WTC11 (cell line): ENCODE results near the gene PLCL2. TPM values are rescaled to one million over a fixed set of nuclear protein-coding genes. Genes with fewer than 3 reads are reported as not detected.
A peak's percentile ranks its signal among the peaks of the same experiment; 100 is the strongest.

ENCODE experiments used
- ATAC-seq: fragments of 200-7000 bp; cut with Tn5 transposase; 2 replicates; pipeline ENCODE4 v1.10.0; 2021; ENCODE audit warnings: mild to moderate bottlenecking, moderate library complexity
- CTCF ChIA-PET: fragments of 300-600 bp; sonication (Branson Sonifier 250); formaldehyde crosslinking; loops from one replicate; lab custom pipeline; 2021; ENCODE audit warnings: antibody characterized with exemption; lab: Charles Lee
- POLR2A ChIA-PET: fragments of 350-600 bp; sonication (Branson Sonifier 250); formaldehyde crosslinking; loops from one replicate; lab custom pipeline; 2021; ENCODE audit warnings: antibody characterized with exemption; lab: Charles Lee
- DNase-seq: peaks from one replicate; pipeline ENCODE4 v3.0.0; 2021; ENCODE audit warnings: low spot score
- H3K27ac Mint-ChIP-seq: 2 replicates; pipeline ENCODE4 v1.8.0; 2021; ENCODE audit warnings: mixed read lengths
- H3K27me3 Mint-ChIP-seq: 2 replicates; pipeline ENCODE4 v1.8.0; 2021; ENCODE audit warnings: low read depth, mild to moderate bottlenecking, moderate library complexity, mixed read lengths
- H3K36me3 Mint-ChIP-seq: 2 replicates; pipeline ENCODE4 v1.8.0; 2021; ENCODE audit warnings: mixed read lengths
- H3K4me1 Mint-ChIP-seq: 2 replicates; pipeline ENCODE4 v1.8.0; 2022; ENCODE audit warnings: mixed read lengths
- H3K4me3 Mint-ChIP-seq: 2 replicates; pipeline ENCODE4 v1.8.0; 2021; ENCODE audit warnings: mild to moderate bottlenecking, moderate library complexity, mixed read lengths
- H3K9me3 Mint-ChIP-seq: 2 replicates; pipeline ENCODE4 v1.8.0; 2021; ENCODE audit warnings: mixed read lengths
- ARID4B ChIP-seq: sonication (generic); formaldehyde crosslinking; IDR thresholded peaks from 2 replicates; pipeline ENCODE4 v1.8.0; 2023; ENCODE audit warnings: missing genetic modification reagents, mild to moderate bottlenecking, borderline replicate concordance
- ETV6 ChIP-seq: sonication (generic); formaldehyde crosslinking; IDR thresholded peaks from 2 replicates; pipeline ENCODE4 v1.8.1; 2022; ENCODE audit warnings: mild to moderate bottlenecking, missing genetic modification reagents
- FOXP1 ChIP-seq: sonication (generic); formaldehyde crosslinking; IDR thresholded peaks from 2 replicates; pipeline ENCODE4 v1.8.0; 2022; ENCODE audit warnings: missing genetic modification reagents, mild to moderate bottlenecking, moderate library complexity, borderline replicate concordance
- IRF1 ChIP-seq: sonication (generic); formaldehyde crosslinking; IDR thresholded peaks from 2 replicates; pipeline ENCODE4 v1.8.0; 2023; ENCODE audit warnings: missing genetic modification reagents
- JUN ChIP-seq: sonication (generic); formaldehyde crosslinking; IDR thresholded peaks from 2 replicates; pipeline ENCODE4 v1.8.0; 2023; ENCODE audit warnings: mild to moderate bottlenecking, missing genetic modification reagents
- RELA ChIP-seq: sonication (generic); formaldehyde crosslinking; IDR thresholded peaks from 2 replicates; pipeline ENCODE4 v1.8.1; 2022; ENCODE audit warnings: missing genetic modification reagents, mild to moderate bottlenecking, borderline replicate concordance
- RORB ChIP-seq: fragments of 250-450 bp; sonication (Bioruptor Pico); IDR thresholded peaks from 2 replicates; pipeline ENCODE4 v1.9.0; 2021; ENCODE audit warnings: mild to moderate bottlenecking
- SMAD3 ChIP-seq: sonication (generic); formaldehyde crosslinking; IDR thresholded peaks from 2 replicates; pipeline ENCODE4 v1.8.0; 2022; ENCODE audit warnings: missing genetic modification reagents, mild to moderate bottlenecking, borderline replicate concordance
- TCF7 ChIP-seq: sonication (generic); formaldehyde crosslinking; IDR thresholded peaks from 2 replicates; pipeline ENCODE4 v1.8.0; 2022; ENCODE audit warnings: mild to moderate bottlenecking, low read depth, missing genetic modification reagents, moderate library complexity
- TEAD4 ChIP-seq: sonication (generic); formaldehyde crosslinking; IDR thresholded peaks from 2 replicates; pipeline ENCODE4 v1.8.0; 2022; ENCODE audit warnings: mild to moderate bottlenecking, missing genetic modification reagents
- ZNF263 ChIP-seq: sonication (generic); formaldehyde crosslinking; IDR thresholded peaks from 2 replicates; pipeline ENCODE4 v1.8.1; 2022; ENCODE audit warnings: low read depth, mild to moderate bottlenecking, moderate library complexity, missing genetic modification reagents
- ZNF396 ChIP-seq: fragments of 250-450 bp; sonication (Bioruptor Pico); IDR thresholded peaks from 2 replicates; pipeline ENCODE4 v1.8.0; 2021; ENCODE audit warnings: mild to moderate bottlenecking, moderate library complexity, borderline replicate concordance
- ZNF671 ChIP-seq: fragments of 250-450 bp; sonication (Bioruptor Pico); IDR thresholded peaks from 2 replicates; pipeline ENCODE4 v1.8.0; 2021; ENCODE audit warnings: mild to moderate bottlenecking
- total RNA-seq: library from RNA; stranded (reverse); gene quantifications from 3 replicates; pipeline ENCODE4 v1.2.3, GENCODE V29; 2021
- TF ChIP-seq, protein P1 (sequence below): sonication (generic); formaldehyde crosslinking; IDR thresholded peaks from 2 replicates; pipeline ENCODE4 v1.8.1; 2022; ENCODE audit warnings: mild to moderate bottlenecking, missing genetic modification reagents, moderate library complexity, borderline replicate concordance
- TF ChIP-seq, protein P2 (sequence below): fragments of 200-600 bp; IDR thresholded peaks from 2 replicates; pipeline ENCODE4 v1.8.0; 2022; ENCODE audit warnings: antibody characterized with exemption

PLCL2 gene
- total RNA-seq, 1 experiment from 2014 or later: 11.8 TPM

- CTCF ChIA-PET: interaction anchor here (3.8 kb wide), 1 partner anchor 13 kb away, joined by 44 read pairs; no protein-coding TSS in a partner anchor
- peaks cover 36% of the 10 kb centered on the region for H3K27me3 Mint-ChIP-seq
- no peak for ATAC-seq
- POLR2A ChIA-PET: no interaction called here
- TF ChIP-seq ZNF263 (CRISPR knock-in tag) (no peak), IRF1 (CRISPR knock-in tag) (no peak), FOXP1 (CRISPR knock-in tag) (no peak), ZNF671 (CRISPR knock-in tag) (no peak), JUN (no peak), ETV6 (CRISPR knock-in tag) (no peak), ZNF396 (CRISPR knock-in tag) (no peak), TEAD4 (CRISPR knock-in tag) (no peak), SMAD3 (CRISPR knock-in tag) (no peak)
- TF ChIP-seq, protein P1, sequence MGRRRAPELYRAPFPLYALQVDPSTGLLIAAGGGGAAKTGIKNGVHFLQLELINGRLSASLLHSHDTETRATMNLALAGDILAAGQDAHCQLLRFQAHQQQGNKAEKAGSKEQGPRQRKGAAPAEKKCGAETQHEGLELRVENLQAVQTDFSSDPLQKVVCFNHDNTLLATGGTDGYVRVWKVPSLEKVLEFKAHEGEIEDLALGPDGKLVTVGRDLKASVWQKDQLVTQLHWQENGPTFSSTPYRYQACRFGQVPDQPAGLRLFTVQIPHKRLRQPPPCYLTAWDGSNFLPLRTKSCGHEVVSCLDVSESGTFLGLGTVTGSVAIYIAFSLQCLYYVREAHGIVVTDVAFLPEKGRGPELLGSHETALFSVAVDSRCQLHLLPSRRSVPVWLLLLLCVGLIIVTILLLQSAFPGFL (CRISPR knock-in tag): no peak
- TF ChIP-seq, all 79 proteins: peak for 0
- Mint-ChIP-seq H3K4me3 (peak overlapping the region; percentile 75), H3K4me1 (peaks cover 69% of the 10 kb centered on the region), H3K9me3 (no peaks in the 10 kb centered on the region), H3K36me3 (no peaks in the 10 kb centered on the region), H3K27ac (no peak overlapping the region)
- no peak for DNase-seq
Measured at GRCh38 chr3:16886303-16886683, 1.5 kb downstream of the PLCL2 start.

DNA sequence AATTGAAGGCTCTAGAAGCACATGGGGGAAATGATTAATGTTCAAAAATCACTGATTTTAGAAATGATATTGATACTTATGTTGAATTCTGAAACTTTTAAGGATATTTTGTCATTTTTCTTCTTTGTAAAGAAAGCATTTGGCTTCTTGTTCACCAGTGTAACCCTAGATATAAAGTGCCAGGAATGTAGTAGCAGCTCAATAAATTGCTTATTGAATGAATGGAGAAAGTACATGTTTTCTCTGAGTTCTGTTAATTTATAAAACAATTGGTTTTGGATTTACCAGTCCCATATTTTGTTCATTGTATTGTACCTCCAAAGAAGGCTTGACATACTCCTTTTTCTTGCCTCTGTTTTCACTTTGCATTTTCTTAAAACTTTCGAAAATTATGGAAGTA lies 2.4 kb downstream of the PLCL2 start:
- H3K9me3 Mint-ChIP-seq: no peaks in the 10 kb centered on the region
- POLR2A ChIA-PET: no interaction called here
- H3K27ac Mint-ChIP-seq: no peak overlapping the region
- peaks cover 75% of the 10 kb centered on the region for H3K4me1 Mint-ChIP-seq
- ATAC-seq: no peak
- DNase-seq: no peak
- peaks cover 28% of the 10 kb centered on the region for H3K27me3 Mint-ChIP-seq
- no peaks in the 10 kb centered on the region for H3K36me3 Mint-ChIP-seq
- CTCF ChIA-PET: no interaction called here
- TF ChIP-seq, protein P2, sequence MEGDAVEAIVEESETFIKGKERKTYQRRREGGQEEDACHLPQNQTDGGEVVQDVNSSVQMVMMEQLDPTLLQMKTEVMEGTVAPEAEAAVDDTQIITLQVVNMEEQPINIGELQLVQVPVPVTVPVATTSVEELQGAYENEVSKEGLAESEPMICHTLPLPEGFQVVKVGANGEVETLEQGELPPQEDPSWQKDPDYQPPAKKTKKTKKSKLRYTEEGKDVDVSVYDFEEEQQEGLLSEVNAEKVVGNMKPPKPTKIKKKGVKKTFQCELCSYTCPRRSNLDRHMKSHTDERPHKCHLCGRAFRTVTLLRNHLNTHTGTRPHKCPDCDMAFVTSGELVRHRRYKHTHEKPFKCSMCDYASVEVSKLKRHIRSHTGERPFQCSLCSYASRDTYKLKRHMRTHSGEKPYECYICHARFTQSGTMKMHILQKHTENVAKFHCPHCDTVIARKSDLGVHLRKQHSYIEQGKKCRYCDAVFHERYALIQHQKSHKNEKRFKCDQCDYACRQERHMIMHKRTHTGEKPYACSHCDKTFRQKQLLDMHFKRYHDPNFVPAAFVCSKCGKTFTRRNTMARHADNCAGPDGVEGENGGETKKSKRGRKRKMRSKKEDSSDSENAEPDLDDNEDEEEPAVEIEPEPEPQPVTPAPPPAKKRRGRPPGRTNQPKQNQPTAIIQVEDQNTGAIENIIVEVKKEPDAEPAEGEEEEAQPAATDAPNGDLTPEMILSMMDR: no peak
- TF ChIP-seq ARID4B (no peak), TEAD4 (CRISPR knock-in tag) (no peak), RORB (no peak), TCF7 (CRISPR knock-in tag) (no peak), ETV6 (CRISPR knock-in tag) (no peak), IRF1 (CRISPR knock-in tag) (no peak), RELA (CRISPR knock-in tag) (no peak)
- TF ChIP-seq, all 79 proteins: peak for 0
- H3K4me3 Mint-ChIP-seq: no peak overlapping the region
